Sciatic nerve (tissue), 2 donors: ENCODE measurements around the gene TANGO2. TPM values are rescaled to one million over a fixed set of nuclear protein-coding genes. Genes with fewer than 3 reads are reported as not detected.
"Not testable (repeated sequence)": the region's sequence is repeated elsewhere in the genome, so short reads cannot be mapped to it uniquely, and the experiment has no call there.

Source experiments
- ATAC-seq: fragments of 200-7000 bp; cut with Tn5 transposase; one replicate; pipeline ENCODE4 v1.9.1; 2020; ENCODE audit warnings: mild to moderate bottlenecking, moderate library complexity
- DNase-seq: peaks from one replicate; pipeline ENCODE4 v3.0.0-alpha.2; 2020; ENCODE audit warnings: low spot score
- intact Hi-C: fragments of 100-400 bp; cut with DNase I; formaldehyde crosslinking; loops from one replicate; pipeline ENCODE4 v1.14.2; 2022
- total RNA-seq: library from RNA; stranded (reverse); fragmentation: NEBNext Ultra II Directional; extraction: Animal tissue kit (Norgen Biotek cat#: 25700); gene quantifications from one replicate; pipeline ENCODE4 v1.2.1, GENCODE V29; 2021
- donor health status: DM: no; HTN: no; CAD: no.
- donor health status: DM: no; HTN: no; CAD: no.

Gene TANGO2
- total RNA-seq, 1 donor from 2014 or later = 28.4 TPM

GRCh38 chr22:20067384-20067682, 46.4 kb downstream of the TANGO2 start:
- ATAC-seq, intact Hi-C loops: not testable (repeated sequence)

DNA sequence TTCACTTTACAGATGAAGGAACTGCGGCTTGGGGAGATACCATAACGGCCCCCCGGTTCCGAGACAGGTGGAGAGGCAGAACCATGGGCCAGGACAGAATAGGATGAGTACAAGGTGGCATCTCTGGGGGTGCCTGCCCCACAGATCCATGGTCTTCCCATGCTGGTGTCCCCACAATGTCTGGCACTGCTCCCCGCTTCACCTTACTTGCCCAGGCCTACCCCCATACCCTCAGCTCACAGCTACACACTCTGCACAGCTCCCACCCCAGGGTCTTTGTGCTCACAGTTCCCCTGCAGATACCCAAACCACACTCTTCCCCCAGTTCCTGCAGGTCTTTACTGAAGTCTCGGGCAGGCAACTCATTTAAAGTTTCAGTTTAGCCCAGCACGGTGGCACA, 47.7 kb downstream of the TANGO2 start:
- intact Hi-C loops = no loop called here
- ATAC-seq (no peak), DNase-seq (no peak)

More at GRCh38 chr22:20067384-20067682, 46.4 kb downstream of the TANGO2 start:
- DNase-seq = not testable (repeated sequence)

DNA sequence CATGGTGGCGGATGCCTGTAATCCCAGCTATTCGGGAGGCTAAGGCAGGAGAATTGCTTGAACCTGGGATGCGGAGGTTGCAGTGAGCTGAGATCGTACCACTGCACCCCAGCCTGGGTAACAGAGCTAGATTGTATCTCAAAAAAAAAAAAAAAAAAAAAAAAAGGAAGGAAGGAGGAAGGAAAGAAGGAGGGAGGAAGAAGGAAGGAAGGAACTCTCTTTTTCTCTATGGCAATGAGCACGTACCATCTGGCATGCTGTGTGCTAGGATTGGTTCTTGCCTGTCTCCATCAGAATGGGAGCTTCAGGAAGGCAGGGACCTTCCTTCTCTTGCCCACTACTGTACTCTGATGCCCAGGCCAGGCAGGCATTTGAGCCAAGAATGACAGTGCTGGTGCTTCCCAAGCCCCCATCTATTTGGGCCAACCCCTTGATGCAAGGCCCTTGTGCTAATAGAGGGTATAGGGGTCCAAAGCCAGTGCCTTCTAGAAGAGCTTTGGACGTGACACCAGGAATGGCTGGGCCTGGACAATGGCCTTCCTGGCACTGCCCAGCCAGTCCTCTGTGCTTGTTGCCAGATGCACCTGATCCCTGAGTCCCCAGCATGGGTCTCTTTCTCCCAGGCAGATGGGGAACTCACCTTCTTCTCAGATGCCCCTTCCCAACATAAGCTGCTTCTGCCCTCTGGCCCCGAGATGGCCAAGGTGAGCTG, 48.6 kb downstream of the TANGO2 start:
- no peak for DNase-seq
- ATAC-seq = no peak
- intact Hi-C loops = no loop called here

- intact Hi-C loops = no loop called here
- DNase-seq (no peak), ATAC-seq (no peak)
Observed at GRCh38 chr22:20071524-20071972, 50.6 kb downstream of the TANGO2 start.

DNA sequence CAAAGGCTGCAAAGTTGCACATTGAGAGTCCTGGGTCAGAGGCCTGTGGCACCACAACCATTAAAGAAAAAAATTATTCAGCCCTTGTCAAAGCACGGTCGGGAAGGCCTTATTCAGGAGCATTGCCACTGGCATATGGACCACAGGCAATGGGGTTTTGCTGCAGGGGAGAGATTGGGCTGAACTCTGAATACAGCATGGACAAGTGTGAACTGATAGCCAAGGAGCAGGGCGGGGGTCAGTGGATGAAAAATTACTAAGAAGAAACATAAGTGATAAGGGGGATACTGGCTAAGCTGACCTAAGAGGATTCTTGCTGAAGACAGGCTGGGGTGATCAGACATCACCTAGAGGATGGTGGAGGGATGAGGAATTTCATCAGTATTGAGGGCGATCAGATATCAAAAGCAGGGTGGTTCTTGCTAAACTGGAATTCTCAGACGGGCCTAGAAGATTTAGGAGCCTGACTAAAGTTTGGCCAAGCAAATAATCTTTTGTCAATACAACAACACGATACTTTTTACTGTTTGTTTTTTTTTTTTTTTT, 55.8 kb downstream of the TANGO2 start:
- no peak for DNase-seq
- ATAC-seq = no peak
- intact Hi-C loops = no loop called here

GRCh38 chr22:20079745-20080444, 59.0 kb downstream of the TANGO2 start, which contains the start of gene DGCR8:
DGCR8 (plus strand) TSS chr22:20080241; CDS start chr22:20085964, 5,723 bp downstream.
- peak; percentile 98 for ATAC-seq
- intact Hi-C loops = no loop called here
- DNase-seq = peak; percentile 96

GRCh38 chr22:20080445-20080775, 59.5 kb downstream of the TANGO2 start:
- intact Hi-C loops = no loop called here
- DNase-seq = peak; percentile 75
- peak; percentile 25 for ATAC-seq

DNA sequence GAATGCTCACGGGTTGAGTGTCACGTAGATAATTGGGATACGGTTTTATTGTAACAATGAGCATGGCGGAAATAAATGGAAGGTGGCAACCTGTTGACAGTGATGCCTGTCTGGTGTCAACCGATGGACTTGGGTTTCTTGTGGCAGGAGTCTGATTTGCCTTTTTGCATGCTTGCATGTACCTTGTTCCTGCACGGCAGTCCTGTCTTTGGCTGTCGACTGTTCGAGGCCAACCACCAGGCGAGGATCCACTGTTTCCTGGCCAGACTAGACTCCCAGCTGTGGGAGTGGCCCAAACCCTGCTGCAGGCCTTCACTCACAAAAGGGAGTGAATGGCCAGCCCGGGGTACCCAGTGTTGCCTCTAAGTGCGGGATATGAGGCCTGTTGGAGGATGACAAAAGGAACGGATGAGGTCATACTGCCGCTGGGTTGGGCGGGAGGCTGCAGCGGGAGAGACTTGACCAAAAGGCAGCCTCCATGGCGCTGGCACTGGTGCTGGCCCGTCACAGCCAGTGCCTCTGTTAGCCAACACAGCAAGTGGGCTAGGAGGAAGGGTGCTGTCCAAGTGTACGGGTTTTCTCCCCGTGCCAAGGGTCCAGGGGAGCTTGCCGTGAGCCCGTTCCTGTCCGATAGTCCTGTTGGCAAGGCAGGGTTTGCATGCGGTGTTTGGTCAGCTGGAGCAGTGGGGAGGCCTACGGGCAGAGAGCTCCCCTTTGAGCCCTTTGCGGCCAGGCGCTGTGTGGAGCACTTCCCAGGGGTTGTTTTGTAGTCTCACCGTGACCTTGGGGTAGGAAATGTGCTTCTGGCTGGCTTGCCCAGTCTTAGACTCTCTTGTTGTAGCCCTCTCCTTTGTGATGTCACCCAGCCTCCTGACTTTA, 60.1 kb downstream of the TANGO2 start:
- DNase-seq = no peak
- ATAC-seq = no peak
- intact Hi-C loops = no loop called here

- ATAC-seq = no peak
- DNase-seq = no peak
- intact Hi-C loops = no loop called here
Observed at GRCh38 chr22:20083157-20083890, 62.4 kb downstream of the TANGO2 start.

- no peak for ATAC-seq
- intact Hi-C loops = no loop called here
- no peak for DNase-seq
Observed at GRCh38 chr22:20083891-20084546, 63.1 kb downstream of the TANGO2 start.

DNA sequence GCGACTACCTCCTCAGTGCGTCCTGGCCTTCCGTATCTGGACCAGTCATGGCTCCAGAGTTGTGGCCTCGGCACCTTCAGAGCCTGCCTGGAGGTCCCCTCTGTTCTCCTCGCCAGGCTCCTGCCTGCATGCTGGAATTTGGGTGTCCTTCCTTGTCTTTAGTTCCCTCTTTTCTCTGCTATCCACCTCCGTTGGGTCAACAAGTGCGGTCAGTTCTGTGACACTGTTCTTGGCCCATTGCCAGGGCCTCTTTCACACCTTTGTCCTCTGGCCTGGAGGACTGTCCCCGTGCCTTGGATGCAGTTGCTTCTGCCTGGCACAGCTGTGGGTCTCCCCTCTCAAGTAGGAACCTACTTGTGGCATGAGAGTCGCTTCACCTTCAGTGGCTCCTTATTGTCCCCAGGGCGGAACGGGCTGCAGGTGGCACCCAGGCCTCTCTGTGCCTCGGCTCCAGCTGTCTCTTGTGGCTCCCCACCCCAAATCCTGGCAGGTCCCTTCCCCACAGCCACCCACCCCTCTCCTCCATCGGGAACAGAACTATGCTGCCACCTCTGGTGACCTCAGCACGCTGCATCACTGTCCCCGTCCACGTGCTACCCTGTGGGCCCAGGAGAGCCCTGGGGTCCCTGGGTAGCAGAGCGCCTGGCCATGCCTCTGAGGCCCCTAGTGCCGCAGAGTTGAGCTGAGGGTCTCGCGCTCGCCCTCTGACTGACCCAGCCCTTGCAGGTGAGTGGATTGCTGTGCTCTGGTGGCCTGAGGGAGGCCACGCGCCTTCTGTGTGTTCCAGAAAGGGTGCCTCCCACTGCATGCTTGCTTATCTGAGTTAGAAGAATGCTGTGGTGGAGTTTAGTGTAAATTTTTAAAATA, 63.9 kb downstream of the TANGO2 start:
- ATAC-seq (no peak), DNase-seq (no peak)
- intact Hi-C loops = no loop called here

- intact Hi-C loops = loop anchor here (2.0 kb wide), 1 partner anchor 31 kb away; the partner anchor contains the start of genes RANBP1 and TRMT2A
- DNase-seq = no peak
Observed at GRCh38 chr22:20085651-20086050, 64.7 kb downstream of the TANGO2 start.

DNA sequence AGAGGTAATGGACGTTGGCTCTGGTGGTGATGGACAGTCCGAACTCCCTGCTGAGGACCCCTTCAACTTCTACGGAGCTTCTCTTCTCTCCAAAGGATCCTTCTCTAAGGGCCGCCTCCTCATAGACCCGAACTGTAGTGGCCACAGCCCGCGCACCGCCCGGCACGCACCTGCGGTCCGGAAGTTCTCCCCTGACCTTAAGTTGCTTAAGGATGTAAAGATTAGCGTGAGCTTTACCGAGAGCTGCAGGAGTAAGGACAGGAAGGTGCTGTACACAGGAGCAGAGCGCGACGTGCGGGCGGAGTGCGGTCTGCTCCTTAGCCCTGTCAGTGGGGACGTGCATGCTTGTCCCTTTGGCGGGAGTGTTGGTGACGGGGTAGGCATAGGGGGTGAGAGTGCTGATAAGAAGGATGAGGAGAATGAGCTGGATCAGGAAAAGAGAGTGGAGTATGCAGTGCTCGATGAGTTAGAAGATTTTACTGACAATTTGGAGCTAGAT, 65.2 kb downstream of the TANGO2 start:
- DNase-seq (no peak), ATAC-seq (no peak)
- intact Hi-C loops = loop anchor here (2.0 kb wide), 1 partner anchor 31 kb away; the partner anchor contains the start of genes RANBP1 and TRMT2A

More at GRCh38 chr22:20085651-20086050, 64.7 kb downstream of the TANGO2 start:
- ATAC-seq = no peak

- no peak for DNase-seq
- intact Hi-C loops = loop anchor here (2.0 kb wide), 1 partner anchor 30 kb away; the partner anchor contains the start of genes RANBP1 and TRMT2A
- ATAC-seq = no peak
Observed at GRCh38 chr22:20086763-20087162, 65.9 kb downstream of the TANGO2 start.

DNA sequence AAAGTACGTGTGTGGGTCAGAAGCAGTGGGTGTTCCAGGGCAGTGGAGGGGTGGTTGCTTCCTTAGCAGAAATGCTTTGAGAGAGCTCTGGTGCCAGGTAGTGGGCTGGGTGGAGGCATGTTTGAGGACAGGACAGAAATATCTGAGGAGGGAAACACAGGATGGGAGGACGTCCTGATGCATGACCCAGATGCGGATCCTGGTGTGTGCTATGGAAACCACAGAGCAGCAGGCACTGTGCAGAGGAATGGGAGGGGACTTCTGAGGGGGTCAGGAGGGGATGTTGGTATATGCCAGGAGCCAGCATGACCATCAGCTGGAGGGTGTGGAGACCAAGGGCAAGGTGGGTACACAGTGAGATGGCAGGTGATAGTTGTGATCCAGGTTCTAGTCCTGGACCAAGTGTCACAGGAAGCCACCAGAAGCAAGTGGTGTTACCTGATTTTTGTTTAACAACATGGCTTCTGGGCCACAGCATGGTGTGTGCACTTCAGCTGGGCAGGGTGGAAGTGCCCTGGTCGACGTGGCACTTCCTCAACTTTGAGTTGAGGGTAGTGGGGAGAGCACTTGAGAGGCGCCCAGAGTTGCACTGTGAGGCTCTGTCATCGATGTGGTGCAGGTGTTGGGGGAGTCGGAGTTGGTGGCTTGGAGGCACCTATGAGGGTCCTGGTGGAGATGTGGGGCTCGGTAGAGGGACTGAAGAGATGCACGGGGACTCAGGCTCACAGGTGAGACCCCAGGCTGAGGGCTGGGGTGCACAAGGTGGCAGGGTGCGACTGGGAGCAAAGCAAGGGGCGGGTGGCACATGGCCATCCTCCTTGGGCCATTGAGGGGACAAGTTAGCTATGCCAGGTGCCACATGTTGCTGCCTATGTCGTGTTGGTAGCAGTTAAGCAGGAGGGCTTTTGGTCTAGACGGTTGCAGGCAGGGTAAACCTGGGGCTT, 66.7 kb downstream of the TANGO2 start:
- ATAC-seq (no peak), DNase-seq (no peak)
- intact Hi-C loops = loop anchor here (2.0 kb wide), 1 partner anchor 29 kb away; the partner anchor contains the start of genes RANBP1 and TRMT2A

- DNase-seq = no peak
- ATAC-seq = no peak
- intact Hi-C loops = no loop called here
Observed at GRCh38 chr22:20088263-20088648, 67.3 kb downstream of the TANGO2 start.
